SU-DHL-6 (cell line): Measurements from ENCODE around the gene EVC2.

Source experiments
- EZH2phosphoT487 ChIP-seq: fragments of 200-600 bp; sonication (generic), shearing (Covaris generic); conservative IDR thresholded peaks from 2 replicates; pipeline ENCODE4 v1.6.1; 2018; ENCODE audit warnings: mild to moderate bottlenecking, antibody characterized with exemption, low read length, moderate library complexity, mixed read lengths
- TF ChIP-seq, protein P1 (sequence below): fragments of 200-600 bp; sonication (generic); IDR thresholded peaks from one replicate; pipeline ENCODE4 v1.5.1; 2017; ENCODE audit warnings: antibody characterized with exemption, mild to moderate bottlenecking, low read length, moderate library complexity; ENCODE audit not compliant: insufficient read depth, poor library complexity, severe bottlenecking

DNA sequence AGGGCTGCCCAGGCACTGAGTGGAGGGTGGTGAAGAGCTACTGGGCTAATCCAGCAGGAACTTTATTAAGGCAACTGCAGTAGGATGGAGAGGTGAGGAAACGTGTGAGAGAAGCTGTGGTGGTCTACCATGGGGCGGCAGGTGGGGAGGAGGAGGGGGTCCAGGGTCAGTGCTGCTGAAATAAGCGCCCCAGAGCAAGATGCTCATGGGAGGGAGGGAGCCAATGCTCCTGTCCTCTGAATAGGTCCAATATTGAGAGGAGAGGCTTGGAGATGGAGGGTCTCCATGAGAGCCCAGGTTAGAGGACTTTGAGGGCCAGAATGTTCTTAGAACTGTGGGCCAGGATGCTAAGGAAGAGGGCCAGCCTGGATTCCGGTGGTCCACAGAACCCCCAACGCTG, 37.9 kb upstream of the EVC2 start:
- TF ChIP-seq, protein P1, sequence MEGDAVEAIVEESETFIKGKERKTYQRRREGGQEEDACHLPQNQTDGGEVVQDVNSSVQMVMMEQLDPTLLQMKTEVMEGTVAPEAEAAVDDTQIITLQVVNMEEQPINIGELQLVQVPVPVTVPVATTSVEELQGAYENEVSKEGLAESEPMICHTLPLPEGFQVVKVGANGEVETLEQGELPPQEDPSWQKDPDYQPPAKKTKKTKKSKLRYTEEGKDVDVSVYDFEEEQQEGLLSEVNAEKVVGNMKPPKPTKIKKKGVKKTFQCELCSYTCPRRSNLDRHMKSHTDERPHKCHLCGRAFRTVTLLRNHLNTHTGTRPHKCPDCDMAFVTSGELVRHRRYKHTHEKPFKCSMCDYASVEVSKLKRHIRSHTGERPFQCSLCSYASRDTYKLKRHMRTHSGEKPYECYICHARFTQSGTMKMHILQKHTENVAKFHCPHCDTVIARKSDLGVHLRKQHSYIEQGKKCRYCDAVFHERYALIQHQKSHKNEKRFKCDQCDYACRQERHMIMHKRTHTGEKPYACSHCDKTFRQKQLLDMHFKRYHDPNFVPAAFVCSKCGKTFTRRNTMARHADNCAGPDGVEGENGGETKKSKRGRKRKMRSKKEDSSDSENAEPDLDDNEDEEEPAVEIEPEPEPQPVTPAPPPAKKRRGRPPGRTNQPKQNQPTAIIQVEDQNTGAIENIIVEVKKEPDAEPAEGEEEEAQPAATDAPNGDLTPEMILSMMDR: no peak
- no peak for TF ChIP-seq EZH2phosphoT487
